ENCODE data around the gene ZFP36.

DNA sequence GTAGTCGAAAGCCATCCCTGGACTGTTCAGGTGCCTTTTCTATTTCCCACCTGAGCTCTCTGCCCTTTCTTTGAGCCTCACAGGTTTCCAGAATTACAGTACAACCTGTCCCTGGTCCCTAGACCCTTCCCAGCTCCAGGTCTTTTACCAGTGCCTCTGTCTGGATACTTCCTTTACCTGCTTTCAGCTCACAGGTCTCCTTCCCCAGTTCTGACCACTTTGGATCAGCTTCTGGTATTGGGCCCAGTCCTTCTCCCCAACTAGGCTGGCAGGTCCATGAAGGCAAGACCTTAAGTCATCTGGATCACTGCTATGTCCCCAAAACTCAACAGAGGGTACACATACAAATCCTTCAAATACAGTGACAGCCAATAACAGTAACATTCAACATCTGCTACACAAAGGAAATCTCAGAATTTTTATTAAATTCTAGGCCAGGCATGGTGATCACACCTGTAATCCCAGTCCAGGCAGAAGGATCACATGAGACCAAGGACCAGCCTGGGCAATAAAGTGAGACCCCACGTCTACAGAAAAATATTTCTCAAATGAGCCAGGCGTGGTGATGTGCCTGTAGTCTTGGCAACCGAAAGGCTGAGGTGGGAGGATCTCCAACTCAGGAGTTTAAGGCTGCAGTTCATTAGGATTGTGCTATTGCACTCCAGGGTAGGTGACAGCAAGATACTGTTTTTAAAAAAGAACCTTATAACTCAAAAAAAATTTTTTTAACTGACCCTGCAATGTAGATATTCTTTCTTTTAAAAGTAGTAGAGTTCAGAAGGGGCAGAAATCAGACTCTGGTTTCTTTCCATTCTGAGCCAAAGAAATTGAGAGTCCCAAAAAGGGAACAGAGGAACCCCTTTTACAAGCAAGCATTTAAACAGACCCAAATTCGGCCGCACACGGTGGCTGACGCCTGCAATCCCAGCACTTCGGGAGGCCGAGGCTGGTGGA is 27.8 kb downstream of the ZFP36 start:
- TF ChIP-seq, protein P1, sequence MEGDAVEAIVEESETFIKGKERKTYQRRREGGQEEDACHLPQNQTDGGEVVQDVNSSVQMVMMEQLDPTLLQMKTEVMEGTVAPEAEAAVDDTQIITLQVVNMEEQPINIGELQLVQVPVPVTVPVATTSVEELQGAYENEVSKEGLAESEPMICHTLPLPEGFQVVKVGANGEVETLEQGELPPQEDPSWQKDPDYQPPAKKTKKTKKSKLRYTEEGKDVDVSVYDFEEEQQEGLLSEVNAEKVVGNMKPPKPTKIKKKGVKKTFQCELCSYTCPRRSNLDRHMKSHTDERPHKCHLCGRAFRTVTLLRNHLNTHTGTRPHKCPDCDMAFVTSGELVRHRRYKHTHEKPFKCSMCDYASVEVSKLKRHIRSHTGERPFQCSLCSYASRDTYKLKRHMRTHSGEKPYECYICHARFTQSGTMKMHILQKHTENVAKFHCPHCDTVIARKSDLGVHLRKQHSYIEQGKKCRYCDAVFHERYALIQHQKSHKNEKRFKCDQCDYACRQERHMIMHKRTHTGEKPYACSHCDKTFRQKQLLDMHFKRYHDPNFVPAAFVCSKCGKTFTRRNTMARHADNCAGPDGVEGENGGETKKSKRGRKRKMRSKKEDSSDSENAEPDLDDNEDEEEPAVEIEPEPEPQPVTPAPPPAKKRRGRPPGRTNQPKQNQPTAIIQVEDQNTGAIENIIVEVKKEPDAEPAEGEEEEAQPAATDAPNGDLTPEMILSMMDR (IDR thresholded peaks at IDR 0.05; ENCODE audit: low read depth, low read length) = no peak
- TF ChIP-seq EZH2phosphoT487 (IDR thresholded peaks at IDR 0.05; ENCODE audit: low read depth) = no peak
